Amniotic stem cell (primary cell): ENCODE data around the gene DYNC2H1.
"Not testable (repeated sequence)": the region's sequence is repeated elsewhere in the genome, so short reads cannot be mapped to it uniquely, and the experiment has no call there.

ENCODE experiments used
- DNase-seq: peaks from one replicate; lab custom pipeline; 2025; lab: John Stamatoyannopoulos, UW

DYNC2H1 gene

DNA sequence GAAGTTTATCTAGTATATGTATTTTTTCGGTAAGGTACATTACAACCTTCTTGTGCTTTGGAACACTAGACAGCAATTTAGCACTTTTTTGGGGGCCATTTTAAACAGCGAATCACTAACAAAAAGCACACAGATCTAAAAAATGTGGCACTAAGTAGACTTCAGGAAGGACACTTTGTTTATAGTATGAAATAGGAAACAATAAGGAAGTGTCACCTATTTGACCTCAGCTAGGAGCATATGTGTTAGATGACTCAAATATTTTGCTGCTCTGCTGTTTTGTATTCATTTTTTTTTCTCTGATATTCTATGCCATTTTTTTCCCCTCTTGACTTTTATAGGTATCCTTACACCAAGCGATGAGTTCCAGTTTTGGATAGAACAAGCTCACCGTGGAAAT lies 5.6 kb downstream of the DYNC2H1 start:
- no peak for DNase-seq

DNA sequence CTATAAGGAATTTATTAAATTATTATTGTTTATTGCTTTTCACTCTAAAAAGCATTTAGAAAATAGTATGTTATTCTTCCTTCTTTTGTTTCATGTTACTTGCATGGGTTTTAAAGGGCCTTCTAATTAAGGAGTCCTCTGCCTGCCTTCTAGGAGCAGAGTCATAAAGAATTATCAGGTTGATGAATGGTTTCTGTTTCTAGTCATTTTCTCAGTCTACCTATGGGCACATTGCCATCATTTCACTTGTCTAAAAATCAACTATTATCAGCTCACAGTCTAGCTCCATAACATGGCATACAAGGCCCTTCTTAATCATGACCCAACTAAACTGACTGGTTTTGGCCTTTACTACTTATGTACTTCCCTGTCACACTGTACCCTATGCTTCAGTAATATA lies 16.2 kb downstream of the DYNC2H1 start:
- no peak for DNase-seq

DNA sequence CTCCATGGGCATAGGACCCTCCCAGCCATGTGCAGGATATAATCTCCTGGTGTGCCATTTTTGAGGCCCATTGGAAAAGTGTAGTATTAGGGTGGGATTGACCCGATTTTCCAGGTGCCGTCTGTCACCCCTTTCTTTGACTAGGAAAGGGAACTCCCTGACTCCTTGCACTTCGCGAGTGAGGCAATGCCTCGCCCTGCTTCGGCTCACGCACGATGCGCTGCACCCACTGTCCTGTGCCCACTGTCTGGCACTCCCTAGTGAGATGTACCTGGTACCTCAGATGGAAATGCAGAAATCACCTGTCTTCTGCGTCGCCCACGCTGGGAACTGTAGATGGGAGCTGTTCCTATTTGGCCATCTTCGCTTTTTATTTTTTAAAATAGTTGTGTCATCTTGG lies 32.8 kb downstream of the DYNC2H1 start:
- not testable (repeated sequence) for DNase-seq

DNA sequence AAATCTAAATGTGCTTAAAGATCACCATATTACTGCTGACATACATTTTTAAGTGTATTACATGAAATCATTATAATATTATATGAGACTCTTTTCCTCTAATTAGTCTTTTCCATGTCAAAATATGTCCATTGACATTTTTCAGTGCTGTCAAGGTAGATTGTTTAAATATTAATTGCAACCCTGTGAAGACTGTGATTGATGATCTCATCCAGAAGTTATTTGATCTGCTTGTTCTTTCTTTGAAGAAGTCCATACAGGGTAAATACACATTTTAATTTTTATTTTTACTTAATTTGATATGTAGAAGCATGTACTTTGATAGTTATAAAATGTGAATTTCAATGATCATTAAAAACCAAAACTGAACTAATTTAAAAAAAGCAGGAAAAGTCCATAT lies 38.4 kb downstream of the DYNC2H1 start:
- DNase-seq = no peak

DNA sequence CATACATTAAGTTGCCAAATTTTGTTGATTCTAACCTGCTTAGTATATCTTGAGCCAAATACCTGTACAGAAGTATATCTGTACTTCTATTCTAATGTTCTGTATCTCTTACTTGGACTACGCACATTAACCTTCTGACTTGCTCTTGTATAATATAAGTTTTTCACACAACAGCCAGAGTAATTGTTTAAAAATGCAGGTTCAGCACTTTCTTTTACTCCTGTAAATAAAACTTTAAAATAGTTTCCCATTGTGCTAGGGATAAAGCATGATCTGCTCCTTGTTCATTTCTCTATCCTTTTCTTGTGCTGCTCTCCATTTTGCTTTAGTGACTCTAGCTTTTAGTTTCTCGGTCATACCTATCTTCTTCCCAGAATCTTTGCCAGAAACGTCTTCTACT lies 48.3 kb downstream of the DYNC2H1 start:
- DNase-seq = no peak

DNA sequence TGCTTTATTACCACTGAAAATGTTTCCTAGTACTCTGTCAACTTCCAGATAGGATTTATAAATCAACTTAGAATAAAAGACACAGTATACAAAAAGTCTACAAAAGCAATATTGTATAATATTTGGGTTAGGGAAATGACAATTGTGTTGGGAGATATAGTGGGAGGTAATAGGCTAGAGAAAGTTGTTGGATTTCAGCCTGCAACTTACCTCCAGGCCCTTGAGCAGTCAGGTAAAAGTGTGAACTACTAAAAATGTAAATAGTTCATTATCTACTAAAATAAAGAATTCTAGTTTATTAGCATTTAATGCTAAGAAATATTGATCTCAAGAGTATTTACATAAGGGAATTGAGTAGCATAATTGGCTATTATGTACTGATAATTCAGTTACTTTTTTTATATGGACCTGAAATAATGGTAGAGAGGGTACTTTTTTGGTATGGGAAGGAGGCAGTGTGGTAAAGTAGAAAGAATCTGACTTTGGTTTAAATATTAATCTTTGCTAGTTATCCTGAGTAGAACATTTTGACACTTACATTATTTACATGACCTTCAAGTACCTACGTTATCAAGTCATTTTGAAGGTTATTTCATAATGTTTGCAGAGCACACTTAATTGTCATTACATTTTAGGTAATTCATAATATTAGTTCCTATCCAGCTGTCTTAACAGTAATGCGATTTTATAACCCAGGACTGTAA lies 55.0 kb downstream of the DYNC2H1 start:
- no peak for DNase-seq

DNA sequence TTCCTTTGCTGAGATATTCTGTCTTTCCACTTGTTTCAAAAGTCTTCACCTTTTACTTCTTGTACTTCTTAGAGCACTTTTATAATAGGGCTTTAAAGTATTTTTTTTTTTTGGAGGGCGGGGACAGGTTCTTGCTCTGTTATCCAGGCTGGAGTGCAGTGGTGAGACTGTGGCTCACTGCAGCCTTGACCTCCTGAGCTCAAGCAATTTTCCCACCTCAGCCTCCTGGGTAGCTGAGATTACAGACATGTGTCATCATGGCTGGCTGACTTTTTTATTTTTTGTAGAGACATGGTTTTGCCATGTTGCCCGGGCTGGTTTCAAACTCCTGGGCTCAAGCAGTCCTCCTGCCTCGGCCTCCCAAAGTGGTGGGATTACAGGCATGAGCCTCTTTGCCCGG lies 57.9 kb downstream of the DYNC2H1 start:
- no peak for DNase-seq

DNA sequence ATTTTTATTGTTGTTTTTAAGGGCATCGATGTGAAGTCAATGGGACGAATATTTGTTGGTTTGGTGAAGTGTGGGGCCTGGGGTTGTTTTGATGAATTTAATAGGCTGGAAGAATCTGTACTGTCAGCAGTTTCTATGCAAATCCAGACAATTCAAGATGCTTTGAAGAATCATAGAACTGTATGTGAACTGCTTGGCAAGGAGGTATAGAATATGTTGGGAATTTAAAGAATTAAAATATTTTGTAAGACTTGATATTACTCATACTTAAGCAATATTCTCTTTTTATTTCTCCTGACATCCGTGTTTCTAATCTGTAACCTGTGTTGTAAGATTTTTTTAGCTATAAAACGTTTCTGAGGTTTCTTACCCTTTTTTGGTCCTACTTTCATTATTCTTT lies 61.6 kb downstream of the DYNC2H1 start:
- DNase-seq = no peak

DNA sequence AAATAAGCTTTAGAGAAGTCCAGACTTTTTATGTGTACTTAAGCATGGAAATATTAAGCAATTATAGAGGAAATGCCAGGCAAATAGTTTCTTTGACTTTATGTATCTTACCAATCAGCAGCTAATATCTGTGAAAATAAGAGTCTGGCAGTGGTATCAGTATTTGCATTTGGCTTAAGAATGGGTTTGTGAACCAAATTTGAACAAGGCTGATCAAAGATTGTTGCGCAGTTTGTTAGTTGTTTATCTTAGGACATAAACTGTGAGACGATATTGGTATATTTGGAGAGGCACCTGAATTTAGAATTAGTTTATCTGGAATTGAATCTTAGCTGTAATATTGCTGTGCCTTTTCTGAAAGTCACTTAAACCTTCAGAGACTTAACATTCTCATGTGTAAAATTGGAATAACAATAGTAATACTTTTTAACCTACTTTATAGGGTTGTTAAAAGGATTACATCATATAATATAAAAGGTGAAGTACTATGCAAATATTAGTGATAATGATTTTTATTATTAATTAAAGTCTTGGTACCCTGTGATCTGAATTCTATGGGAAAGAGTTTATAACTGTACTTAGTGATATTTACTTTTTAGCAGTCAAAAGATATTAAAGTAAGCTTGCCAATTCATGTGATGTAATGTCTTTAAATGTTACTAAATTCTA lies 66.4 kb downstream of the DYNC2H1 start:
- no peak for DNase-seq

DNA sequence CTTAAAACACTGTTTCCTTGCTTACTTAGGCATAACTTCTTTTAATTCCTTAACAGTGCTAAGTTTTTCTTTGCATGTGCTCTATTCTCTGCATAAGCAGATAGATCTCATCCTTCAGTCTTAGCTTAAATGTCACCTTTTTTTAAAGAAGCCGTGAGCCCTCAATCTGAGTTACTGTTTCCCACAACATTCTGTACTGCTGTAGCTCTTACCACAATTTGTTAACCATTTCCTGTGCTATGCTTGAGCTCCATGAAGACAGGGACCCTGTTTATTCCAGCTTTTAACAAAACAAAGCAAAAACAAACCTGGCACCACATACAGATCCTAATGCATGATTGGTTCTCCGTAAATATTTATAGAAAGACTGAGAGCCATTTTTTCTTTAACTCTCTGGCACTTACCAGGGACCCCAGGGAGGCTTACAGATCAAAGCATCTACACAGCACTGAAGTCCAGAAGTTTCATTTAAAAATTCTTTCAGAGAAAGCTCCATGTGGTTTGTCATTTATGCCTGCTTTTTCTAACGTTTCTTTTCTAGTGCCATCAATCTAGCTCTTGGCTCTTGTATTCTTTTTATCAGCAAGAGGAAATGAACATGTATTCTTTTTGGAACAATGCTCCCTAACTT lies 74.9 kb downstream of the DYNC2H1 start:
- DNase-seq = no peak

DNA sequence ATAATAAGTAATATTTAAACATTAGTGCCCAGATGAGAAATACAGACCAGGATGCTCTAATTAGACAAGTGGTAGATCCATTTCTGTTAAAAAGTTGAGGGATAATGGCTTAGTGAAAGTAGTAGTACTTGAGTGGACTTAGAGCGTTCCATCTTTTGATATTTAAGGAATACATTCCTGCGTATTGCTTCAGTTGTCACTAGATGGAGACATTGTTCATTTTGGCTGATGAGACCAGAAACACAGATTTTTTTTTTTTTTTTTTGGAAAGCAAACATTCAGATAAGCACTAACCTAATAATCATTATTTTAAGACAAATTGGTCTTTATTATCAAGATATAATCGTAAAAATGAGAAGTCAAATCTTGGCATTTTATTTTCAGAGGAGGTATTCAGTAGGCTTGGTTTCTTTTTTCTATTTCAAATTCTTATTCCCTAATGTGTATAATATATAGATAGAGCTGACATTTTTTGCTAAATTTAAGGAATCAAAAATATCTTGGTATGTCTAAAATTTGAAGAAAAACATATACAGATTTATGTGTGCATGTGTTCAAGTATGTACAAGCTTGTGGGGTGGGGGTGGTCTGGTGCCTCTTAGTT lies 92.9 kb downstream of the DYNC2H1 start:
- peak; percentile 14 for DNase-seq

DNA sequence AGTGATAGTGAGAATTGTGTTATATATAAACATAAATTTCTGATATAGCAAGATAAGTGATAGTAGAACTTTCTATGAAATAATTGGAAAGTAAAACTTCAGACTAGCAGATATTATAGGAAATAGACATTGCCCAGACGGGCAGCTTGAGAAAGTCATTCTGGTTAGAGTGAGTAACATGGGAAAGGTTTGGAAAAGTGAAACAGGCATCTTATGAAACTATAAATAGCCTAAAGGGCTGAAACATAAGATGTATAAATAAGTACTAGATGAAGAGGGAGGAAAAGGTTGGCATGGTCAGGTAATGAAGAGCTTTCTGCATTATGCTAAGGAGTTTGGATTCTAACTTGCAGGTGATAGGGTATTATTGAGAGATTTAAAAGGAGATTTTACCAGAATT lies 101.3 kb downstream of the DYNC2H1 start:
- DNase-seq = no peak

DNA sequence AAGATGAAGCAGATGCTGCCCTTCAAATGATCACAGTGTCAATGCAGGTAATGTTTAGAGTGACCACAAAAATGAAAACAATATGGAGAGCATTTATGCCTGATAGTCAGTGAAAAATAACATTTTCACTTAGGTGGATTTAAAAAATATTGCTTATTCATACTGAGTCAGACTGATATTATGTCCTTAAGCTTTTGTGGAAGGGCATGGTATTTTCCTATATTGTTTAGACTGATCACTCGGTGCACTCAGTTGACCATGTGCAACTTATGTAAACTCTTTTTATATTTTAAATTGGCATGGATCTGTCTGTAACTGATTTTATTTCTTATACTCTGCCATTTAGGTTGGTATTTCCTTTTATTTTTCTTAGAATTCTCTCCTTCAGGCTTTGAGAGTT lies 106.6 kb downstream of the DYNC2H1 start:
- DNase-seq = no peak

DNA sequence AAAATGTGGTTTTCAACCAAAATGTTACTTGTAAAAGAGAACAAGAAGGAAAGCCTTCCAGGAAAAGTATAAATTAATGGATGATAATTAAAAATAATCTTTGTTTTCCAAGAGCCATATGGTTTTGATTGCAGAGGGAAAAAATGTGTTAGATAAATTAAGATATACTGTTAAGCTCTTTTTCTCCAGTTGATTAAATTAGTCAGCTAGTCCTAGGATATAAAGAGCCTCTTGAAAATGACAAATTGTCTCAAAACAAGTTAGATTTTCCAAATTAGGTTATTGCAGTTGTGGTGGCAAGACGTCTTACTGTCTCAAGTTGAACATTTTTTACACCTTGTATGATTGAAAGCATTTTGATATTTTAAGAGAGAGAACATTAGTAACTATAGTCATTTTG lies 110.9 kb downstream of the DYNC2H1 start:
- no peak for DNase-seq

DNA sequence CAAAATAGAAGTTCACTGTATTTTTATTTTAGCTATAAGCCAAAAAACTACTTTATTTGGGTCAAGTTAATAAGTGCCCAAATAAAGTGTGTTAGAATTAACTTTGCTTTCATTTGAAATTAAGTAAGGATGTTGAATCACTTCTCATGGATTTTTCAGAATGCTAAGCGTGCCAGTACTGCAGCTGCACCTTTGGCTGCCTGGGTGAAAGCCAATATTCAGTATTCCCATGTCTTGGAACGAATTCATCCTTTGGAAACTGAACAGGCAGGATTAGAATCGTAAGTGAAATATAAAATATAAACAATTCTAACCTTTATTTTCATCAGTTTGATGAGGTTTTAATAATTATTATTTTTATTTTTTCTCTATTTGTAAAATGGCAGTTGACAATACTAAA lies 113.6 kb downstream of the DYNC2H1 start:
- DNase-seq = no peak

DNA sequence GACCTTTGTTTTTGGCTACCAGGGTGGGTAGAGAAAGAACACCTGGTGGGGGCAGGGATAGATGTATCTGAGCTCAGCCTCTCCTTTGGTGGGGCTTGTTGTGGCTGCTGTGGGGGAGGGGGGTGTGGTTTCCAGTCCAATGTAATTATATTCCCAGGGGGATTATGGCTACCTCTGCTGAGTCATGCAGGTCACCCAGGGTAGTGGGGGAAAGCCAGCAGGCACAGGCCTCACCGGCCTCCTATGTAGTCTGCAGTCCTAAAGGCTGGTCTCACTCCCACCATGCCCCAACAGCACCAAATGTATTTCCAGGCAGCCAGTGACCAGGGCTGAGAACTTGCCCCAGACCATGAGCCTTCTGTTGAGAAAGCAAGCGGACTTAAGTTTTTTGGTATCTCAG lies 119.6 kb downstream of the DYNC2H1 start:
- DNase-seq = no peak

DNA sequence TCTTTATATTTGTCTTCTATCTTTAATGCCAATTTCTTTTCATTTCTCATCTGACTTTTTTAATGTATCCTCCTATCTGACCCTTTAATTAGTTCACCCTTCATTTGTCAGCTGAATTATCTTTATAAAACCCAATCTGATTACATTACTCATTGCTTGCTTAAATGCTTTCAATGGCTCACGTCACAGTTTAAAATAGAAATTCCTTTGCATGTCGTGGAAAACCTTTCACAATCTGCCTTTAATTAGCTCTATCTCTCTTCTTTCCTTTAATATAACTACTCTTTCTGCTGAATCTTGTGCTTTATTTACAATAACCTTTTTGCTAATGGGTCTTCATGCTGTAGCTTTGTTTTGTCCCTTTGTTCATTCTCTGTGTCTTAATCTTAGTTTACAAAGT lies 125.7 kb downstream of the DYNC2H1 start:
- DNase-seq = peak; percentile 50

DNA sequence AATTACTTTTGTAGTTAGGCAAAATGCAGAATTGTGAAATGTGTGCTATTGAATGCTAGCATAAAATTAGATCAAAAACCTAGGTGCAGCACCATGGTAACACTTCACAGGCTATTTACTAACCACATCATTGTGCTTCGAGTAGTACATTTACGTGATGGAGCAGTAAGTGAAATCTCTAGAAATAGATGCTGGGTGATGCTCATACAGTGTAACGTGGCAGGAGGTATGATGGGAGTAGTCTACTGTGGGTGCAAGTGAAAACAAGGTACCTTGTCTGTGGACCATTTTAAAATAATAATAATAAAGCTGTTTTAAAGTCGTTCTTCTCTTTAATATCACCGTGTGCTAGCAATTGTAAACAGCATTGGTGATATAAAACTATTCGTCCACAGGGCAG lies 132.3 kb downstream of the DYNC2H1 start:
- DNase-seq = no peak

DNA sequence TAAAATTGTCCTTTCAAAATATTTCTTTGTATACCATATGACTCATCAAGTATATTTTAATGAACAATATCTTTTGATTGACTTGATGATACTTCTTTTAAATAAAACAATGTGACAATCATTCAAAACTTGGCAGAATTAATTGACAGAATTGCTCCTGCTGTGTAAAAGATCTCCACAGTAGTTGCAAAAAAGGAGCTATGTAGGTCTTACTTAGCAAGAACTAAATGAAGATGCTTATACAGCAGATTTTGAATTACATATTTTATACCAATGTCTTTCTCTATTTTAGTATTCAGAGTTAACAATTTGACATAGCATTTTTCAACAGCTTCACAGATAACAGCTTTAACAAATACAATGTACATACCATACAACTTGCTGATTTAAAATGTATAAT lies 144.9 kb downstream of the DYNC2H1 start:
- no peak for DNase-seq

DNA sequence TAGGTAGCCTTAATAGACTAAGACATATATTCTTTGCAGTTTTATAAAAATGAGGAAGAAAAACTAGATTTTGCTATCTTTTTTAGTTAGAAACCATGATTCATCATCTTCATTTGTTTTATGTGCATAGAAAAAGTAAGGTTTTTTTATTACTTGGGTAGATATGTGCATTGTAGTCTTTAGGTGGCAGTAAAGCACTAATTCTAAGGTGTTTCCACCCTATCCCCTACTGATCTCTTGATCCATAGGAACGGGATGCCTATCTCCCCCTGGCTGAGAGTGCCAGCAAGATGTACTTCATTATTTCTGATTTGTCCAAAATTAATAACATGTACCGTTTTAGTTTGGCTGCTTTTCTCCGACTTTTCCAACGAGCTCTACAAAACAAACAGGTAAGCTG lies 148.1 kb downstream of the DYNC2H1 start:
- DNase-seq = no peak

DNA sequence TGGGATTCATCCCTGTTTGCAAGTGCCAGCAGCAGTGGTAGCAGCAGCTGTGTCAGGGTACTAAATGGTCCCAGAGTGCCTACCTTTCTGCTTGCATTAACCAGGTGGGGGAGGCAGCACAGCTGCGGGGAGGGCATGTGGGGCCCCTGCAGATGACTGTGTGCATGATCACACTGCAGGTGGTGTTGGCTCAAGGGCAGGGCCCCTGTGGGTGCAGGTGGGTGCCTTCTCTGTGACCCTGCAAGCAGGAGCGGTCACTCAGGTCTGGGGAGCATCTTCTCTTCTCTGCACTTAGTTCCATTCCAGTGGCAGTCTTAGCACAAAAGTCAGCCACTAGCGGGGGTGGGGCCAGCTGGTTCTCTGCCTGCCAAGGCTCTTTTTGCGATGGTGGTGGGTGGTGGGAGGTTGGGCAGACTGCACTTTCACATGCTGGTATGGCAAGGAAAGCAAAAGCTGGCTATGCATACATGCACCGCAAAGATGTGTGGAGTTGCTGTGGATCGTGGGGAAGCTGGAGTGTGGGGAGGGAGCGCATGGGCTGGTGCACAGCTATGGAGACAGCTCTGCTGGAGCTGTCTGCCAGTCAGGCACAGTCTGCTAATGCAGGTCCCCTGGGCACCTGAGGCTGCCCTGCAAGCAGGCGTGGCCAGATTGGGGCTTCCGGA lies 157.1 kb downstream of the DYNC2H1 start:
- DNase-seq = no peak

DNA sequence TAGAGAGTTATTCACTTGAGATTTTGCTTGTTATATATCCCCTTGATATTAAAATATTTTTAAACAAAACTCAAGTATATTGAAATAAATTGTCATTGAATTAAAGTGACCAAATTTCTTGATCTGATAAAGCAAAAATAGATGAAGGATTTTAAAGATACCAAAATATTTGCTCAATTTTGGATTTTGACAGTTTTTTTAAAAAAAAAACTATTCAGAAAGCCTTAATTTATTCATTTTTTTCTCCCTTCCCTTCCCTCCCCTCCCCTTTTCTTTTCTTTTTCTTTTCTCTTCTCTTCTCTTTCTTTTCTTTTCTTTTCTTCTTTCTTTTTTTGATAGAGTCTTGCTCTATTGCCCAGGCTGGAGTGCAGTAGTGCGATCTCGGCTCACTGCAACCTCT lies 163.7 kb downstream of the DYNC2H1 start:
- DNase-seq = no peak

DNA sequence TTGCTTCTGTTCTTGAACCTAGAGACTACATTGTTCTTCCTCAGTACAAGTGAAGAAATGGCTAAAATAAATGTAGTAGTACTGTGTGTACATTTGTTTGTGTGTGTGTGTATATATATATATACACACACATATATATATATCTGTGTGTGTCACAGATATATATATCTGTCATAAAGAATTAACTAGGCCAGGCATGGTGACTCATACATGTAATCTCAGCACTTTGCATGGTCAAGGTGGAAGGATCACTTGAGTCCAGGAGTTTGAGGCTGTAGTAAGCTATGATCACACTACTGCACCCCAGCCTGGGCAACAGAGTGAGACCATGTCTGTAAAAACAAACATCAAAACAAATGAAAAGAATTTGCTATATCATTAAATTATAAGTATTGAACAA lies 164.8 kb downstream of the DYNC2H1 start:
- no peak for DNase-seq
